ENCODE data around the gene GATAD2B.

Gene GATAD2B

GRCh38 chr1:153880962-153881361 lies 41.8 kb downstream of the GATAD2B start (continued):
- TF ChIP-seq SP3 (tag by site-specific recombination; IDR thresholded peaks at IDR 0.05) (peak; percentile 32; the same call in 1 of the 2 replicates), ZNF423 (tag by site-specific recombination; IDR thresholded peaks at IDR 0.05) (no peak), ZNF639 (tag by site-specific recombination; IDR thresholded peaks at IDR 0.05) (peak; percentile 65; the same call in 1 of the 2 replicates)

GRCh38 chr1:153880024-153880423 lies 42.7 kb downstream of the GATAD2B start:
- POLR2A ChIA-PET = no interaction called here
- H3K36me3 ChIP-seq (ENCODE audit: control insufficient read depth in 2 of 2, insufficient read depth in 1 of 2, low read length in 2 of 2) = no peaks in the 10 kb centered on the region
- CTCF ChIA-PET = interaction anchor here (1.1 kb wide), 1 partner anchor 44 kb away, joined by 4 read pairs; no protein-coding TSS in a partner anchor

GRCh38 chr1:153877112-153877511 lies 45.7 kb downstream of the GATAD2B start:
- CTCF ChIA-PET = no interaction called here

More at GRCh38 chr1:153880024-153880423, 42.7 kb downstream of the GATAD2B start:
- peaks cover 13% of the 10 kb centered on the region; the same call in 1 of the 2 replicates for H3K4me1 ChIP-seq (ENCODE audit: control insufficient read depth, insufficient read depth, low read length)
- no peak overlapping the region for H3K4me3 ChIP-seq (ENCODE audit: low read depth, low read length)
- H3K9me3 ChIP-seq (ENCODE audit: control insufficient read depth, insufficient read depth, low read depth, low read length) = no peaks in the 10 kb centered on the region
- TF ChIP-seq BCL6B (tag by site-specific recombination; IDR thresholded peaks at IDR 0.05) (no peak), ZBTB20 (tag by site-specific recombination; IDR thresholded peaks at IDR 0.05) (no peak), RBAK (tag by site-specific recombination; IDR thresholded peaks at IDR 0.05) (no peak), ZNF146 (tag by site-specific recombination; IDR thresholded peaks at IDR 0.05) (no peak), ZNF426 (tag by site-specific recombination; IDR thresholded peaks at IDR 0.05) (no peak), SP7 (tag by site-specific recombination; IDR thresholded peaks at IDR 0.05) (no peak), ZNF561 (tag by site-specific recombination; IDR thresholded peaks at IDR 0.05; ENCODE audit: borderline replicate concordance) (no peak)
- no peak overlapping the region for H3K27ac ChIP-seq (ENCODE audit: extremely low read depth, low read depth, low read length)

More at GRCh38 chr1:153877112-153877511, 45.7 kb downstream of the GATAD2B start:
- TF ChIP-seq INSM2 (tag by site-specific recombination; IDR thresholded peaks at IDR 0.05) (no peak), PRDM2 (tag by site-specific recombination; IDR thresholded peaks at IDR 0.05; ENCODE audit: borderline replicate concordance) (no peak), ZNF366 (tag by site-specific recombination; conservative IDR thresholded peaks at IDR 0.05) (no peak), ZSCAN30 (tag by site-specific recombination; IDR thresholded peaks at IDR 0.05) (no peak), GLIS2 (tag by site-specific recombination; IDR thresholded peaks at IDR 0.05) (no peak), SCRT2 (tag by site-specific recombination; IDR thresholded peaks at IDR 0.05) (no peak), ZNF571 (tag by site-specific recombination; IDR thresholded peaks at IDR 0.05) (no peak), ZFP3 (tag by site-specific recombination; IDR thresholded peaks at IDR 0.05; ENCODE audit: low read depth) (no peak), ZNF350 (tag by site-specific recombination; IDR thresholded peaks at IDR 0.05) (no peak), ZBTB17 (tag by site-specific recombination; IDR thresholded peaks at IDR 0.05) (no peak), OSR2 (tag by site-specific recombination; IDR thresholded peaks at IDR 0.05) (no peak), ZNF549 (tag by site-specific recombination; IDR thresholded peaks at IDR 0.05) (no peak), ZNF544 (tag by site-specific recombination; IDR thresholded peaks at IDR 0.05) (no peak), YY1 (tag by site-specific recombination; IDR thresholded peaks at IDR 0.05) (no peak), ZNF311 (tag by site-specific recombination; IDR thresholded peaks at IDR 0.05; ENCODE audit: borderline replicate concordance) (no peak), ZNF580 (tag by site-specific recombination; IDR thresholded peaks at IDR 0.05) (no peak), ZNF266 (tag by site-specific recombination; IDR thresholded peaks at IDR 0.05; ENCODE audit: low read depth) (no peak)
- H3K4me1 ChIP-seq (ENCODE audit: control insufficient read depth, insufficient read depth, low read length) = peaks cover 7% of the 10 kb centered on the region; the same call in 1 of the 2 replicates
- H3K4me3 ChIP-seq (ENCODE audit: low read depth, low read length) = no peak overlapping the region
- no peaks in the 10 kb centered on the region; a peak in 1 of 3 replicates for H3K36me3 ChIP-seq (ENCODE audit: control insufficient read depth in 2 of 2, insufficient read depth in 1 of 2, low read length in 2 of 2)
- no peaks in the 10 kb centered on the region for H3K9me3 ChIP-seq (ENCODE audit: control insufficient read depth, insufficient read depth, low read depth, low read length)
- H3K27ac ChIP-seq (ENCODE audit: extremely low read depth, low read depth, low read length) = no peak overlapping the region
- POLR2A ChIA-PET = interaction anchor here (0.7 to 0.8 kb wide), 2 partner anchors 24 to 45 kb away, joined by 4 to 8 read pairs; partner anchors contain the start of gene GATAD2B
